HFF-Myc (cell line): ENCODE data around the gene PPP2R3A.
"Not testable (repeated sequence)": the region's sequence is repeated elsewhere in the genome, so short reads cannot be mapped to it uniquely, and the experiment has no call there.

Experiments
- DNase-seq: peaks from one replicate; pipeline ENCODE4 v3.0.0-alpha.2; 2011; ENCODE audit warnings: low read depth; ENCODE audit errors: extremely low read depth
- H3K4me3 ChIP-seq: replicated peaks from 2 replicates; pipeline ENCODE4 v1.5.1; 2011; ENCODE audit warnings: low read depth, mild to moderate bottlenecking, control low read depth, low read length
- TF ChIP-seq, protein P1 (sequence below): IDR thresholded peaks from 2 replicates; pipeline ENCODE4 v1.5.1; 2012; ENCODE audit warnings: mild to moderate bottlenecking, low read depth, low read length, control low read depth; ENCODE audit errors: missing control alignments

Gene PPP2R3A

DNA sequence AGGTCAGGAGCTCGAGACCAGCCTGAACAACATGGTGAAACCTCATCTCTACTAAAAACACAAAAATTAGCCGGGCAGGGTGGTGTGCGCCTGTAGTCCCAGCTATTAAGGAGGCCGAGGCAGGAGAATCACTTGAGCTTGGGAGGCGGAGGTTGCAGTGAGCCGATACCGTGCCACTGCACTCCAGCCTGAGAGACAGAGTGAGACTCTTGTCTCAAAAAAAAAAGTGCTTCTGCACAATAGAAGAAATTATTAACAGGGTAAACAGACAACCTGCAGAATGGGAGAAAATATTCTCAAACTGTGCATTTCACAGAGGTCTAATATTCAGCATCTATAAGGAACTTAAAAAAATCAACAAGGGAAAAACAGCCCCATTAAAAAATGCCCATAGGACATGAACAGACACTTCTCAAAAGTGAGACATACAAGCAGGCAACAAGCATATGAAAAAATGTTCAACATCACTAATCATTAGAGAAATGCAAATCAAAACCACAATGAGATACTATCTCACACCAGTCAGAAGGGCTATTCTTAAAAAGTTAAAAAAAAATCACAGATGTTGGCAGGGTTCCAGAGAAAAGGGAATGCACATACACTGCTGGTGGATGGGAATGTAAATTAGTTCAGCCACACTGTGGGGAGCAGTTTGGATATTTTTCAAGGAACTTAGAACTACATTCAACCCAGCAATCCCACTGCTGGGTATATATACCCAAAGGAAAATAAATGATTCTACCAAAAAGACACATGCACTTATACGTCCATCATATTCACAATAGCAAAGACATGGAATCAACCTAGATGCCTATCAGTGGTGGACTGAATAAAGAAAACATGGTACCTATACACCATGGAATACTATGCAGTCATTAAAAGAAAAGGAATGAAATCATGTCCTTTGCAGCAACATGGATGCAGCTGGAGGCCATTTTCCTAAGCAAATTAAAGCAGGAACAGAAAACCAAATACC is 155.1 kb downstream of the PPP2R3A start:
- TF ChIP-seq, protein P1, sequence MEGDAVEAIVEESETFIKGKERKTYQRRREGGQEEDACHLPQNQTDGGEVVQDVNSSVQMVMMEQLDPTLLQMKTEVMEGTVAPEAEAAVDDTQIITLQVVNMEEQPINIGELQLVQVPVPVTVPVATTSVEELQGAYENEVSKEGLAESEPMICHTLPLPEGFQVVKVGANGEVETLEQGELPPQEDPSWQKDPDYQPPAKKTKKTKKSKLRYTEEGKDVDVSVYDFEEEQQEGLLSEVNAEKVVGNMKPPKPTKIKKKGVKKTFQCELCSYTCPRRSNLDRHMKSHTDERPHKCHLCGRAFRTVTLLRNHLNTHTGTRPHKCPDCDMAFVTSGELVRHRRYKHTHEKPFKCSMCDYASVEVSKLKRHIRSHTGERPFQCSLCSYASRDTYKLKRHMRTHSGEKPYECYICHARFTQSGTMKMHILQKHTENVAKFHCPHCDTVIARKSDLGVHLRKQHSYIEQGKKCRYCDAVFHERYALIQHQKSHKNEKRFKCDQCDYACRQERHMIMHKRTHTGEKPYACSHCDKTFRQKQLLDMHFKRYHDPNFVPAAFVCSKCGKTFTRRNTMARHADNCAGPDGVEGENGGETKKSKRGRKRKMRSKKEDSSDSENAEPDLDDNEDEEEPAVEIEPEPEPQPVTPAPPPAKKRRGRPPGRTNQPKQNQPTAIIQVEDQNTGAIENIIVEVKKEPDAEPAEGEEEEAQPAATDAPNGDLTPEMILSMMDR, result no peak
- H3K4me3 ChIP-seq, result no peak overlapping the region
- no peak for DNase-seq

DNA sequence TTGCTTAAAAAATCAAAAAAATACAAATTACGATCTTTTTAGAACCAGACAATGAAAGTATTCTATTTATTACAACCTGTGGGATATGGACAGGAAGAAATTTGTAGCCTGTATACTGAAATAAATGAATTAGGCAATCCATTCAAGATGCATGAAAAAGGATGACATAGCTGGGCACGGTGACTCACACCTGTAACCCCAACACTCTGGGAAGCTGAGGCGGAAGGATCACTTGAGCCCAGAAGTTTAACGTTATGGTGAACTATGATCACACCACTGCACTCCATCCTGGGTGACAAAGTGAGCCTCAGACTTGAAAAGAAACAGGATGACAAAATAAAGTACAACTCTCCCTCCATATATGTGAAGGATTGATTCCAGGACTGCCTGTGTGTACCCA is 156.5 kb downstream of the PPP2R3A start:
- H3K4me3 ChIP-seq, result no peak overlapping the region
- TF ChIP-seq, protein P1, result no peak
- no peak for DNase-seq

DNA sequence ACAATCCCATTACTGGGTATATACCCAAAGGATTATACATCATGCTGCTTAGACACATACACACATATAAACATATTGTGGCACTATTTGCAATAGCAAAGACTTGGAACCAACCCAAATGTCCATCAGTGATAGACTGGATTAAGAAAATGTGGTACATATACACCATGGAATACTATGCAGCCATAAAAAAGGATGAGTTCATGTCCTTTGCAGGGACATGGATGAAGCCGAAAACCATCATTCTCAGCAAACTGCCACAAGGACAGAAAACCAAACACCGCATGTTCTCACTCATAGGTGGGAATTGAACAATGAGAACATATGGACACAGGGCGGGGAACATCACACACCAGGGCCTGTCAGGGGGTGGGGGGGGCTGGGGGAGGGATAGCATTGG is 166.1 kb downstream of the PPP2R3A start:
- not testable (repeated sequence) for H3K4me3 ChIP-seq, DNase-seq

- DNase-seq, result no peak
- no peak overlapping the region for H3K4me3 ChIP-seq
- TF ChIP-seq, protein P1, result no peak
These were observed 168.6 kb downstream of the PPP2R3A start for GRCh38 chr3:136134091-136134490.

GRCh38 chr3:136135039-136135802 is 169.7 kb downstream of the PPP2R3A start:
- no peak overlapping the region for H3K4me3 ChIP-seq
- TF ChIP-seq, protein P1, result no peak
- DNase-seq, result no peak

GRCh38 chr3:136136454-136136853 is 170.9 kb downstream of the PPP2R3A start:
- H3K4me3 ChIP-seq, result no peak overlapping the region
- TF ChIP-seq, protein P1, result no peak
- no peak for DNase-seq

GRCh38 chr3:136141291-136141785 is 175.8 kb downstream of the PPP2R3A start:
- no peak overlapping the region for H3K4me3 ChIP-seq
- no peak for DNase-seq
- TF ChIP-seq, protein P1, result no peak
